ENCODE measurements around the gene GPATCH4. TPM values are rescaled to one million over a fixed set of nuclear protein-coding genes. Genes with fewer than 3 reads are reported as not detected.
"Not testable (repeated sequence)": the region's sequence is repeated elsewhere in the genome, so short reads cannot be mapped to it uniquely, and the experiment has no call there.

Gene GPATCH4
- total and polyA plus RNA-seq, 2 of the 4 experiments (the other 2 are of a cell fraction), result 32.6 to 41.8 TPM

GRCh38 chr1:156632355-156632754 is 31.1 kb upstream of the GPATCH4 start:
- no TSS peak for BruUV-seq (replicated peaks)
- CTCF ChIA-PET, result no interaction called here
- Histone ChIP-seq H3K9ac (ENCODE audit: low read depth, low read length) (no peak overlapping the region), H3K27ac (ENCODE audit: insufficient read depth, low read length) (no peak overlapping the region), H3K36me3 (ENCODE audit: control insufficient read depth, insufficient read depth, low read length) (no peaks in the 10 kb centered on the region), H2AK9ac (replicated peaks; ENCODE audit: low read depth, low read length, poor library complexity) (no peak overlapping the region), H4K20me1 (ENCODE audit: insufficient read depth, low read length) (no peaks in the 10 kb centered on the region), H4K5ac (ENCODE audit: low read depth, low read length) (no peak overlapping the region), H2BK120ac (ENCODE audit: low read depth, low read length) (no peak overlapping the region), H3K14ac (replicated peaks; ENCODE audit: low read depth, low read length) (no peak overlapping the region), H2AK5ac (ENCODE audit: low read depth, low read length) (no peak overlapping the region), H2BK15ac (ENCODE audit: low read depth, low read length) (no peak overlapping the region), H3K79me1 (ENCODE audit: low read depth in 1 of 2, low read length in 2 of 2) (no peaks in the 10 kb centered on the region), H2BK5ac (ENCODE audit: low read depth, low read length, poor library complexity, severe bottlenecking) (no peak overlapping the region), H3K27me3 (ENCODE audit: control insufficient read depth, insufficient read depth, low read length) (peaks cover 55% of the 10 kb centered on the region), H3K56ac (ENCODE audit: extremely low read depth, insufficient read depth, low read length) (no peak overlapping the region), H3K4me2 (ENCODE audit: low read depth, low read length) (no peak overlapping the region), H3K23ac (ENCODE audit: low read depth, low read length) (no peak overlapping the region), H3K9me1 (ENCODE audit: insufficient read depth, low read length) (no peaks in the 10 kb centered on the region), H4K91ac (ENCODE audit: insufficient read depth, low read depth, low read length) (no peak overlapping the region), H2AFZ (replicated peaks; ENCODE audit: low read length, poor library complexity) (no peak overlapping the region), H3K4me3 (ENCODE audit: insufficient read depth, low read depth, low read length) (no peak overlapping the region), H3K18ac (ENCODE audit: low read depth, low read length) (no peak overlapping the region), H2BK20ac (ENCODE audit: low read depth, low read length) (no peak overlapping the region), H3K4me1 (ENCODE audit: control insufficient read depth, insufficient read depth, low read length) (no peaks in the 10 kb centered on the region), H3K4ac (ENCODE audit: low read depth, low read length) (no peak overlapping the region), H4K8ac (ENCODE audit: low read depth in 2 of 2, low read length in 2 of 2) (no peak overlapping the region), H3K9me3 (ENCODE audit: control insufficient read depth, insufficient read depth, low read length) (no peaks in the 10 kb centered on the region)
- no peak for DNase-seq
- dilution Hi-C loops (cut with HindIII; ENCODE audit: low sequenced_read_pairs, unreplicated experiment) (no loop called here), intact Hi-C loops (cut with micrococcal nuclease) (no loop called here), in situ Hi-C loops (cut with MboI; ENCODE audit: low sequenced_read_pairs) (no loop called here)
- WGBS, 2 experiments (ENCODE audit: extremely low coverage in 2 of 2, insufficient read length in 1 of 2), result no CpG with 5 or more reads among the region's 3 CpGs
- ATAC-seq (ENCODE audit: low read depth), result no peak
- no peak for TF ChIP-seq MXI1 (IDR thresholded peaks at IDR 0.05; ENCODE audit: borderline replicate concordance, low read depth, low read length)
- no peak for TF ChIP-seq POLR2A (IDR thresholded peaks at IDR 0.05; ENCODE audit: low read depth, low read length)
- no peak for TF ChIP-seq MAFK (IDR thresholded peaks at IDR 0.05; ENCODE audit: low read depth, low read length)
- POLR2A ChIA-PET (ENCODE audit: unreplicated experiment), result interaction anchor here (0.7 kb wide), 1 partner anchor 12 kb away, joined by 11 read pairs; no protein-coding TSS in a partner anchor

DNA sequence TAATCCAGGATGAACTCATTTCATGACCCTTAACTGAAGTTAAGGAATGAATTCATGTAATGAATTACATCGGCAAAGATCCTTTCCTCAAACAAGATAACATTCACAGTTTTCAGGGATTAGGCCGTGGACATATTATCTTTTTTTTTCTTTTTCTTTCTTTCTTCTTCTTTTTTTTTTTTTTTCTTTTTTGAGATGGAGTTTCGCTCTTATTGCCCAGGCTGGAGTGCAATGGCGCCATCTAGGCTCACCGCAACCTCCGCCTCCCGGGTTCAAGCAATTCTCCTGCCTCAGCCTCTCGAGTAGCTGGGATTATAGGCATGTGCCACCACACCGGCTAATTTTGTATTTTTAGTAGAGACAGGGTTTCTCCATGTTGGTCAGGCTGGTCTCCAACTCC is 29.9 kb upstream of the GPATCH4 start:
- dilution Hi-C loops (cut with HindIII; ENCODE audit: low sequenced_read_pairs, unreplicated experiment); CTCF ChIA-PET; H3K4me1 ChIP-seq (ENCODE audit: control insufficient read depth, insufficient read depth, low read length); H2AK5ac ChIP-seq (ENCODE audit: low read depth, low read length); ATAC-seq (ENCODE audit: low read depth); BruUV-seq (replicated peaks); H4K8ac ChIP-seq (ENCODE audit: low read depth in 2 of 2, low read length in 2 of 2); H2AK9ac ChIP-seq (replicated peaks; ENCODE audit: low read depth, low read length, poor library complexity); H2AFZ ChIP-seq (replicated peaks; ENCODE audit: low read length, poor library complexity); H3K4me2 ChIP-seq (ENCODE audit: low read depth, low read length); H3K18ac ChIP-seq (ENCODE audit: low read depth, low read length); H3K27ac ChIP-seq (ENCODE audit: insufficient read depth, low read length); H3K14ac ChIP-seq (replicated peaks; ENCODE audit: low read depth, low read length); H2BK5ac ChIP-seq (ENCODE audit: low read depth, low read length, poor library complexity, severe bottlenecking); intact Hi-C loops (cut with micrococcal nuclease); in situ Hi-C loops (cut with MboI; ENCODE audit: low sequenced_read_pairs); H2BK120ac ChIP-seq (ENCODE audit: low read depth, low read length); POLR2A ChIA-PET (ENCODE audit: unreplicated experiment); H3K9me3 ChIP-seq (ENCODE audit: control insufficient read depth, insufficient read depth, low read length); H3K79me1 ChIP-seq (ENCODE audit: low read depth in 1 of 2, low read length in 2 of 2); H3K23ac ChIP-seq (ENCODE audit: low read depth, low read length); H2BK15ac ChIP-seq (ENCODE audit: low read depth, low read length); H3K4ac ChIP-seq (ENCODE audit: low read depth, low read length); DNase-seq; H2BK20ac ChIP-seq (ENCODE audit: low read depth, low read length); H4K5ac ChIP-seq (ENCODE audit: low read depth, low read length); H4K20me1 ChIP-seq (ENCODE audit: insufficient read depth, low read length); H3K9ac ChIP-seq (ENCODE audit: low read depth, low read length); H4K91ac ChIP-seq (ENCODE audit: insufficient read depth, low read depth, low read length); H3K36me3 ChIP-seq (ENCODE audit: control insufficient read depth, insufficient read depth, low read length); H3K9me1 ChIP-seq (ENCODE audit: insufficient read depth, low read length); H3K56ac ChIP-seq (ENCODE audit: extremely low read depth, insufficient read depth, low read length); H3K4me3 ChIP-seq (ENCODE audit: insufficient read depth, low read depth, low read length): not testable (repeated sequence)
- no CpG with 5 or more reads among the region's 9 CpGs for WGBS, 2 experiments (ENCODE audit: extremely low coverage in 2 of 2, insufficient read length in 1 of 2)
- H3K27me3 ChIP-seq (ENCODE audit: control insufficient read depth, insufficient read depth, low read length), result peaks cover 53% of the 10 kb centered on the region

Data from IMR-90 (cell line).